Measurements from ENCODE around the gene PIM3. TPM values are rescaled to one million over a fixed set of nuclear protein-coding genes. Genes with fewer than 3 reads are reported as not detected.

Gene PIM3
- total and polyA plus RNA-seq, 10 of the 15 experiments (the other 5 are each of a cell fraction or from before 2014, with no cell fraction given), result 0.31 to 60.8 (median 12.4) TPM

DNA sequence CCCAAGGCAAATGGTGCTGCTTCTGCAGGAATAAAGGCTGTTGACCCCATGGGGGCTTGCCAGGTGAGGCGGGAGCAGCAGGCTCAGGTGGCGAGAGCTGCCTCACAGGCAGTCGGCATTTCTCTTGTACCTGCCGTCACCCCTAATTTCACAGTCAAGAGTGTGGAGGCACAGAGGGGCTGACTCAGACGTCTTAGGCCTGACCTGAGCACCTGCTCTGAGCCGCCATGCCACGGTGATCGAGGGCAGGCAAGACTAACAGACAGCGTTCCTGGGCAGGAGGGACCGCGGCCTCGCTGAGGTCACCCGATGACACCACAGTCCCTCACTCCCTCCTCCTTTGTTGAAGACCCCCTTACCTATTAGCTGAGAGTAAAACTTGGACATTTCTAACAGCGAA is 47.5 kb upstream of the PIM3 start:
- Histone ChIP-seq H3K27me3 (replicated peaks in 1 of 2; ENCODE audit: control insufficient read depth in 2 of 2, insufficient read depth in 2 of 2, low read length in 1 of 2) (no peaks in the 10 kb centered on the region), H3K9me3 (replicated peaks; ENCODE audit: control insufficient read depth, insufficient read depth, low read length) (no peaks in the 10 kb centered on the region), H3K27ac (ENCODE audit: control insufficient read depth, insufficient read depth) (no peak overlapping the region), H2AFZ (ENCODE audit: control insufficient read depth, low read depth, low read length) (no peak overlapping the region), H3K4me1 (ENCODE audit: control insufficient read depth, insufficient read depth, low read length) (peaks cover 4% of the 10 kb centered on the region), H3K4me2 (ENCODE audit: control insufficient read depth, insufficient read depth) (no peak overlapping the region), H3K9ac (ENCODE audit: control insufficient read depth, insufficient read depth, low read length) (no peak overlapping the region), H3K4me3 (no peak overlapping the region), H3K36me3 (ENCODE audit: control insufficient read depth in 2 of 2, insufficient read depth in 2 of 2, low read length in 1 of 2) (peaks cover 0 to 5% of the 10 kb centered on the region in 2 experiments; a peak in 3 of 4 replicates), H3K79me2 (ENCODE audit: control insufficient read depth, insufficient read depth, low read length) (peaks cover 14% of the 10 kb centered on the region), H4K20me1 (ENCODE audit: control insufficient read depth, insufficient read depth) (no peaks in the 10 kb centered on the region)
- FAIRE-seq, result no peak
- BruUV-seq (replicated peaks), result no TSS peak
- 93% methylated on average over 14 of the region's 14 CpGs for WGBS (ENCODE audit: insufficient coverage, insufficient replicate concordance, low lambda C conversion rate, missing lambda C conversion rate)
- no peak for TF ChIP-seq TCF7 (IDR thresholded peaks at IDR 0.05; ENCODE audit: borderline replicate concordance)
- no peak for TF ChIP-seq NFYB (IDR thresholded peaks at IDR 0.05; ENCODE audit: insufficient read depth, low read depth, low read length)
- TF ChIP-seq, protein P1, sequence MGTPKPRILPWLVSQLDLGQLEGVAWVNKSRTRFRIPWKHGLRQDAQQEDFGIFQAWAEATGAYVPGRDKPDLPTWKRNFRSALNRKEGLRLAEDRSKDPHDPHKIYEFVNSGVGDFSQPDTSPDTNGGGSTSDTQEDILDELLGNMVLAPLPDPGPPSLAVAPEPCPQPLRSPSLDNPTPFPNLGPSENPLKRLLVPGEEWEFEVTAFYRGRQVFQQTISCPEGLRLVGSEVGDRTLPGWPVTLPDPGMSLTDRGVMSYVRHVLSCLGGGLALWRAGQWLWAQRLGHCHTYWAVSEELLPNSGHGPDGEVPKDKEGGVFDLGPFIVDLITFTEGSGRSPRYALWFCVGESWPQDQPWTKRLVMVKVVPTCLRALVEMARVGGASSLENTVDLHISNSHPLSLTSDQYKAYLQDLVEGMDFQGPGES (IDR thresholded peaks at IDR 0.05), result no peak
- TF ChIP-seq ZNF384 (IDR thresholded peaks at IDR 0.05; ENCODE audit: borderline replicate concordance, low read depth, low read length), result no peak
- TF ChIP-seq IRF4 (IDR thresholded peaks at IDR 0.05; ENCODE audit: low read depth, low read length), result no peak
- TF ChIP-seq POLR2AphosphoS2 (IDR thresholded peaks at IDR 0.05; ENCODE audit: low read depth, low read length), result no peak
- no peak for TF ChIP-seq STAT3 (IDR thresholded peaks at IDR 0.05; ENCODE audit: low read depth, low read length)
- no peak for TF ChIP-seq SUPT20H (IDR thresholded peaks at IDR 0.05; ENCODE audit: borderline replicate concordance, control insufficient read depth, low read depth, low read length)
- TF ChIP-seq IKZF1 (conservative IDR thresholded peaks at IDR 0.05), result no peak
- no peak for TF ChIP-seq YY1 (IDR thresholded peaks at IDR 0.05; ENCODE audit: low read depth, low read length)
- no peak for TF ChIP-seq CBFB (IDR thresholded peaks at IDR 0.05; ENCODE audit: low read depth)
- TF ChIP-seq, protein P2, sequence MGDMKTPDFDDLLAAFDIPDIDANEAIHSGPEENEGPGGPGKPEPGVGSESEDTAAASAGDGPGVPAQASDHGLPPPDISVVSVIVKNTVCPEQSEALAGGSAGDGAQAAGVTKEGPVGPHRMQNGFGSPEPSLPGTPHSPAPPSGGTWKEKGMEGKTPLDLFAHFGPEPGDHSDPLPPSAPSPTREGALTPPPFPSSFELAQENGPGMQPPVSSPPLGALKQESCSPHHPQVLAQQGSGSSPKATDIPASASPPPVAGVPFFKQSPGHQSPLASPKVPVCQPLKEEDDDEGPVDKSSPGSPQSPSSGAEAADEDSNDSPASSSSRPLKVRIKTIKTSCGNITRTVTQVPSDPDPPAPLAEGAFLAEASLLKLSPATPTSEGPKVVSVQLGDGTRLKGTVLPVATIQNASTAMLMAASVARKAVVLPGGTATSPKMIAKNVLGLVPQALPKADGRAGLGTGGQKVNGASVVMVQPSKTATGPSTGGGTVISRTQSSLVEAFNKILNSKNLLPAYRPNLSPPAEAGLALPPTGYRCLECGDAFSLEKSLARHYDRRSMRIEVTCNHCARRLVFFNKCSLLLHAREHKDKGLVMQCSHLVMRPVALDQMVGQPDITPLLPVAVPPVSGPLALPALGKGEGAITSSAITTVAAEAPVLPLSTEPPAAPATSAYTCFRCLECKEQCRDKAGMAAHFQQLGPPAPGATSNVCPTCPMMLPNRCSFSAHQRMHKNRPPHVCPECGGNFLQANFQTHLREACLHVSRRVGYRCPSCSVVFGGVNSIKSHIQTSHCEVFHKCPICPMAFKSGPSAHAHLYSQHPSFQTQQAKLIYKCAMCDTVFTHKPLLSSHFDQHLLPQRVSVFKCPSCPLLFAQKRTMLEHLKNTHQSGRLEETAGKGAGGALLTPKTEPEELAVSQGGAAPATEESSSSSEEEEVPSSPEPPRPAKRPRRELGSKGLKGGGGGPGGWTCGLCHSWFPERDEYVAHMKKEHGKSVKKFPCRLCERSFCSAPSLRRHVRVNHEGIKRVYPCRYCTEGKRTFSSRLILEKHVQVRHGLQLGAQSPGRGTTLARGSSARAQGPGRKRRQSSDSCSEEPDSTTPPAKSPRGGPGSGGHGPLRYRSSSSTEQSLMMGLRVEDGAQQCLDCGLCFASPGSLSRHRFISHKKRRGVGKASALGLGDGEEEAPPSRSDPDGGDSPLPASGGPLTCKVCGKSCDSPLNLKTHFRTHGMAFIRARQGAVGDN (IDR thresholded peaks at IDR 0.05), result no peak
- intact Hi-C loops (cut with micrococcal nuclease; ENCODE audit: unreplicated experiment), result no loop called here
- POLR2A ChIA-PET, result no interaction called here
- no peak for ATAC-seq
- DNase-seq (ENCODE audit: low read depth, low spot score), result no peak
- in situ Hi-C loops (cut with MboI), result no loop called here
- RAD21 ChIA-PET (ENCODE audit: unreplicated experiment), result no interaction called here
- SMC1A ChIA-PET (ENCODE audit: uncharacterized antibody, unreplicated experiment), result interaction anchor here (3.0 kb wide), 1 partner anchor 31 kb away, joined by 8 read pairs; no protein-coding TSS in a partner anchor
- CTCF ChIA-PET, result no interaction called here
